Neural progenitor cell (in vitro differentiated cells): Measurements from ENCODE around the gene SEMA3C. TPM values are rescaled to one million over a fixed set of nuclear protein-coding genes. Genes with fewer than 3 reads are reported as not detected.

Experiments used
- DNase-seq: peaks from one replicate; pipeline ENCODE4 v3.0.0-alpha.2; 2016; ENCODE audit warnings: low spot score
- H2AFZ ChIP-seq: fragments of 200-600 bp; sonication (generic); replicated peaks from 2 replicates; pipeline ENCODE4 v1.6.1; 2016; ENCODE audit warnings: antibody characterized with exemption
- H3F3A ChIP-seq: fragments of 200-600 bp; sonication (generic); 2 replicates; pipeline ENCODE4 v1.6.1; 2016; ENCODE audit warnings: antibody characterized with exemption, low read depth
- H3K27ac ChIP-seq: fragments of 200-600 bp; sonication (generic); 2 replicates; pipeline ENCODE4 v1.5.1; 2016; ENCODE audit warnings: mild to moderate bottlenecking
- H3K27me3 ChIP-seq: fragments of 200-600 bp; sonication (generic); 2 replicates; pipeline ENCODE4 v1.6.1; 2016; ENCODE audit warnings: mild to moderate bottlenecking, moderate library complexity
- H3K36me3 ChIP-seq: fragments of 200-600 bp; sonication (generic); 2 replicates; pipeline ENCODE4 v1.5.1; 2016
- H3K4me1 ChIP-seq: fragments of 200-600 bp; sonication (generic); 2 replicates; pipeline ENCODE4 v1.6.1; 2016; ENCODE audit warnings: mixed run types
- H3K4me2 ChIP-seq: fragments of 200-600 bp; sonication (generic); 2 replicates; pipeline ENCODE4 v1.6.1; 2016
- H3K4me3 ChIP-seq: fragments of 200-600 bp; sonication (generic); 2 replicates; pipeline ENCODE4 v1.5.1; 2016
- H3K79me2 ChIP-seq: fragments of 200-600 bp; sonication (generic); 2 replicates; pipeline ENCODE4 v1.6.1; 2016; ENCODE audit warnings: low read depth
- H3K9ac ChIP-seq: fragments of 200-600 bp; sonication (generic); 2 replicates; pipeline ENCODE4 v1.6.1; 2016
- H3K9me3 ChIP-seq: fragments of 200-600 bp; sonication (generic); 2 replicates; pipeline ENCODE4 v1.5.1; 2016; ENCODE audit warnings: low read depth
- H4K20me1 ChIP-seq: fragments of 200-600 bp; sonication (generic); 2 replicates; pipeline ENCODE4 v1.6.1; 2016; ENCODE audit warnings: low read depth
- H3K27ac Mint-ChIP-seq: 3 replicates; pipeline ENCODE4 v1.8.0; 2021; ENCODE audit warnings: mixed read lengths
- H3K27me3 Mint-ChIP-seq: 2 replicates; pipeline ENCODE4 v1.8.0; 2022; ENCODE audit warnings: low read depth, mild to moderate bottlenecking, inconsistent platforms, moderate library complexity, mixed read lengths; ENCODE audit not compliant: insufficient read depth
- H3K36me3 Mint-ChIP-seq: 3 replicates; pipeline ENCODE4 v1.8.0; 2021; ENCODE audit warnings: mixed read lengths
- H3K4me1 Mint-ChIP-seq: 3 replicates; pipeline ENCODE4 v1.8.0; 2021; ENCODE audit warnings: mixed read lengths
- H3K4me3 Mint-ChIP-seq: 3 replicates; pipeline ENCODE4 v1.8.0; 2021; ENCODE audit warnings: mild to moderate bottlenecking, moderate library complexity, mixed read lengths
- H3K9me3 Mint-ChIP-seq: 3 replicates; pipeline ENCODE4 v1.8.0; 2020; ENCODE audit warnings: mixed read lengths
- CTCF ChIP-seq: fragments of 200-600 bp; sonication (generic); IDR thresholded peaks from 2 replicates; pipeline ENCODE4 v1.5.1; 2017; ENCODE audit warnings: antibody characterized with exemption, mild to moderate bottlenecking
- EZH2 ChIP-seq: fragments of 200-600 bp; sonication (generic); IDR thresholded peaks from 2 replicates; pipeline ENCODE4 v1.6.1; 2017; ENCODE audit warnings: antibody characterized with exemption, mild to moderate bottlenecking, moderate library complexity
- EZH2phosphoT487 ChIP-seq: fragments of 200-600 bp; sonication (generic); IDR thresholded peaks from 2 replicates; pipeline ENCODE4 v1.6.1; 2017; ENCODE audit warnings: antibody characterized with exemption
- total RNA-seq: library from RNA; depleted of rRNA; stranded (reverse); fragments of >200 nt; gene quantifications from 2 replicates; pipeline ENCODE4 v1.2.3, GENCODE V29; 2015; ENCODE audit warnings: low replicate concordance

SEMA3C gene
- total RNA-seq, 1 donor from 2014 or later, result 0.54 TPM

GRCh38 chr7:80707318-80707717 lies 211.5 kb downstream of the SEMA3C start:
- Histone ChIP-seq H3K27ac (no peak overlapping the region), H3K4me1 (no peaks in the 10 kb centered on the region), H3K27me3 (no peaks in the 10 kb centered on the region), H3F3A (no peaks in the 10 kb centered on the region), H2AFZ (no peak overlapping the region), H3K36me3 (no peaks in the 10 kb centered on the region), H3K9me3 (no peaks in the 10 kb centered on the region), H3K4me3 (no peak overlapping the region), H3K9ac (no peak overlapping the region), H3K79me2 (no peaks in the 10 kb centered on the region), H3K4me2 (no peak overlapping the region), H4K20me1 (no peaks in the 10 kb centered on the region)
- TF ChIP-seq EZH2phosphoT487 (no peak), EZH2 (no peak)
- DNase-seq, result no peak
- Mint-ChIP-seq H3K9me3 (peaks cover 2% of the 10 kb centered on the region), H3K27me3 (no peaks in the 10 kb centered on the region), H3K36me3 (no peaks in the 10 kb centered on the region), H3K4me3 (no peak overlapping the region), H3K4me1 (peaks cover 5% of the 10 kb centered on the region), H3K27ac (no peak overlapping the region)

- TF ChIP-seq EZH2phosphoT487 (no peak), CTCF (no peak), EZH2 (no peak)
- no peaks in the 10 kb centered on the region for H3K36me3 Mint-ChIP-seq
- Histone ChIP-seq H3K4me3 (no peak overlapping the region), H3K27ac (no peak overlapping the region), H3K79me2 (no peaks in the 10 kb centered on the region), H3F3A (no peaks in the 10 kb centered on the region), H4K20me1 (no peaks in the 10 kb centered on the region), H3K27me3 (no peaks in the 10 kb centered on the region), H2AFZ (no peak overlapping the region), H3K9me3 (no peaks in the 10 kb centered on the region), H3K9ac (no peak overlapping the region), H3K4me2 (no peak overlapping the region), H3K36me3 (no peaks in the 10 kb centered on the region), H3K4me1 (no peaks in the 10 kb centered on the region)
- no peak for DNase-seq
- H3K27me3 Mint-ChIP-seq, result no peaks in the 10 kb centered on the region
- no peaks in the 10 kb centered on the region for H3K9me3 Mint-ChIP-seq
- H3K4me3 Mint-ChIP-seq, result no peak overlapping the region
- H3K27ac Mint-ChIP-seq, result no peak overlapping the region
- H3K4me1 Mint-ChIP-seq, result peaks cover 2% of the 10 kb centered on the region
Observed at GRCh38 chr7:80705130-80705781, 213.6 kb downstream of the SEMA3C start.

GRCh38 chr7:80703272-80703671 lies 215.6 kb downstream of the SEMA3C start:
- Histone ChIP-seq H3F3A (no peaks in the 10 kb centered on the region), H3K27ac (no peak overlapping the region), H3K27me3 (no peaks in the 10 kb centered on the region), H3K4me2 (no peak overlapping the region), H3K79me2 (no peaks in the 10 kb centered on the region), H3K4me3 (no peak overlapping the region), H2AFZ (no peak overlapping the region), H3K36me3 (no peaks in the 10 kb centered on the region), H3K9ac (no peak overlapping the region), H3K9me3 (no peaks in the 10 kb centered on the region), H3K4me1 (no peaks in the 10 kb centered on the region), H4K20me1 (no peaks in the 10 kb centered on the region)
- no peak for TF ChIP-seq CTCF
- Mint-ChIP-seq H3K9me3 (no peaks in the 10 kb centered on the region), H3K4me3 (no peak overlapping the region), H3K27me3 (no peaks in the 10 kb centered on the region), H3K27ac (no peak overlapping the region), H3K4me1 (peaks cover 5% of the 10 kb centered on the region), H3K36me3 (no peaks in the 10 kb centered on the region)
- DNase-seq, result no peak

- Histone ChIP-seq H3K9me3 (no peaks in the 10 kb centered on the region), H3K9ac (no peak overlapping the region), H3K27ac (no peak overlapping the region), H3K4me3 (no peak overlapping the region), H3F3A (no peaks in the 10 kb centered on the region), H3K27me3 (no peaks in the 10 kb centered on the region), H4K20me1 (no peaks in the 10 kb centered on the region), H3K79me2 (no peaks in the 10 kb centered on the region), H3K36me3 (no peaks in the 10 kb centered on the region), H3K4me1 (no peaks in the 10 kb centered on the region), H2AFZ (no peak overlapping the region), H3K4me2 (no peak overlapping the region)
- Mint-ChIP-seq H3K36me3 (no peaks in the 10 kb centered on the region), H3K4me1 (peaks cover 3% of the 10 kb centered on the region), H3K27ac (no peak overlapping the region), H3K27me3 (no peaks in the 10 kb centered on the region), H3K9me3 (peaks cover 2% of the 10 kb centered on the region), H3K4me3 (no peak overlapping the region)
- no peak for DNase-seq
- no peak for TF ChIP-seq EZH2phosphoT487
Observed at GRCh38 chr7:80699721-80700256, 219.1 kb downstream of the SEMA3C start.
